ENCODE results near the gene TWNK. TPM values are rescaled to one million over a fixed set of nuclear protein-coding genes. Genes with fewer than 3 reads are reported as not detected.

TWNK gene
- total RNA-seq, 3 donors from 2014 or later: 3.4 to 7.5 (median 5.3) TPM

GRCh38 chr10:101015582-101015973 lies 28.2 kb downstream of the TWNK start:
- H3K36me3 ChIP-seq: no peaks in the 10 kb centered on the region
- no peaks in the 10 kb centered on the region for H3K27me3 ChIP-seq
- DNase-seq (ENCODE audit: low spot score in 2 of 2): no peak
- H3K4me3 ChIP-seq: no peak overlapping the region
- no peaks in the 10 kb centered on the region for H3K9me3 ChIP-seq
- intact Hi-C loops (cut with DNase I; ENCODE audit: low total_unique reads): no loop called here
- H3K4me1 ChIP-seq: peaks cover 3 to 9% of the 10 kb centered on the region in 2 donors
- H3K27ac ChIP-seq: no peak overlapping the region
- no peak for TF ChIP-seq POLR2A (IDR thresholded peaks at IDR 0.05)
- TF ChIP-seq CTCF (IDR thresholded peaks at IDR 0.05): no peak
- TF ChIP-seq POLR2AphosphoS5 (IDR thresholded peaks at IDR 0.05): no peak

- H3K27me3 ChIP-seq: no peaks in the 10 kb centered on the region
- no peaks in the 10 kb centered on the region for H3K36me3 ChIP-seq
- H3K9me3 ChIP-seq: no peaks in the 10 kb centered on the region
- TF ChIP-seq CTCF (IDR thresholded peaks at IDR 0.05): no peak
- no peak overlapping the region for H3K4me3 ChIP-seq
- no peak overlapping the region for H3K27ac ChIP-seq
- no peak for DNase-seq (ENCODE audit: low spot score in 2 of 2)
- intact Hi-C loops (cut with DNase I; ENCODE audit: low total_unique reads): no loop called here
- H3K4me1 ChIP-seq: peaks cover 3 to 9% of the 10 kb centered on the region in 2 donors
Observed at GRCh38 chr10:101016814-101017213, 29.5 kb downstream of the TWNK start.

GRCh38 chr10:101018118-101018599 lies 30.8 kb downstream of the TWNK start:
- DNase-seq (ENCODE audit: low spot score in 2 of 2): no peak
- Histone ChIP-seq H3K36me3 (no peaks in the 10 kb centered on the region), H3K27me3 (no peaks in the 10 kb centered on the region), H3K27ac (peak overlapping the region in 1 of 2 donors; percentile 43), H3K9me3 (no peaks in the 10 kb centered on the region), H3K4me1 (peaks cover 3% of the 10 kb centered on the region in 2 donors), H3K4me3 (no peak overlapping the region)
- intact Hi-C loops (cut with DNase I; ENCODE audit: low total_unique reads): no loop called here
- TF ChIP-seq POLR2AphosphoS5 (IDR thresholded peaks at IDR 0.05) (no peak), CTCF (IDR thresholded peaks at IDR 0.05) (no peak), POLR2A (IDR thresholded peaks at IDR 0.05) (no peak)

DNA sequence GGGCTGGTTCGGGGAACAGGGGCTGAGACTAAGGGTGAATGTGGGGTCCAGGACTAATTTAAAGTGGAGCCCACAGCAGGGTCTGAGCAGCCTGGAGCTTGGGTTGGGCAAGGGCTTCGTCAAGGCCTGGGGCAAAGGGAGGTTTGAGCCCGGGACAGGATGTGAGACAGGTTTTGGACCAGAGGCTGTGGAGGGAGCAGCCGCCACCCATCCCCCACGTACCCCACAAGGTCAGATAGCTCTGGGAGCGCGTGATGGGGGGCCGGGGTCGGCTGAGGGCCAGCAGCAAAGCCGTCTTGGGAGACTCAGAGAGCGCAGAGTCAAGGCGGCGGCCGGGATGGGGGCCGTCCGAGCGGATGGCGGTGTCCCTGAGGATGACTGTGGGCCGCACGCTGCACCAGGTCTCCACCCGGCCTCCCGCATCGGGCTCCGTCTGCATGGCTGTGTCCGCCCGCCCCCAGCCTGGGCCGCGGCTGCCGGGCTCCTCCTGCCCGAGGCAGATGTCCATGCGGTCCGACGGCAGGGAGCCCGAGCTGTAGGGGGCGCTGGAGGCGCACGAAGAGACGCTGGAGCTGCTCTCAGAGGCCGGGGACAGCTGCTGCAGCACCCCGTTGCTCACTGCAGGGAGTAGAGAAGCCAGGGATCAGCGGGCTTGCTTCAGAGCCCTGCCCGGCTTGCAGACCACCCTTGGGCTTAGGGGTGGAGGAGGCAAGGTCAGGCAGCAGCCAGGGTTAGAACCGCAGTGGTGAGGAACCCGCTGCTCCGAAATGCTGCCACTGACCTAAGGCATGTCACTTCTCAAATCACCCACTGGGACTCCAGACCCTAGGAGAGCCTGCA lies 31.5 kb downstream of the TWNK start:
- H3K9me3 ChIP-seq: no peaks in the 10 kb centered on the region
- intact Hi-C loops (cut with DNase I; ENCODE audit: low total_unique reads): no loop called here
- H3K4me3 ChIP-seq: peak overlapping the region in 1 of 3 donors; percentile 40
- no peaks in the 10 kb centered on the region for H3K36me3 ChIP-seq
- no peaks in the 10 kb centered on the region for H3K27me3 ChIP-seq
- TF ChIP-seq POLR2AphosphoS5 (IDR thresholded peaks at IDR 0.05) (no peak), CTCF (IDR thresholded peaks at IDR 0.05) (peak in 2 of 3 donors; percentile 47 to 59)
- peak overlapping the region in 1 of 2 donors; percentile 43 for H3K27ac ChIP-seq
- peaks cover 0 to 3% of the 10 kb centered on the region in 2 donors for H3K4me1 ChIP-seq
- DNase-seq (ENCODE audit: low spot score in 2 of 2): peak in 1 of 2 donors; percentile 68

GRCh38 chr10:101019440-101019703 lies 32.0 kb downstream of the TWNK start:
- H3K4me3 ChIP-seq: no peak overlapping the region
- H3K9me3 ChIP-seq: no peaks in the 10 kb centered on the region
- TF ChIP-seq POLR2A (IDR thresholded peaks at IDR 0.05) (no peak), CTCF (IDR thresholded peaks at IDR 0.05) (no peak), POLR2AphosphoS5 (IDR thresholded peaks at IDR 0.05) (no peak)
- H3K27ac ChIP-seq: no peak overlapping the region
- no peaks in the 10 kb centered on the region for H3K27me3 ChIP-seq
- intact Hi-C loops (cut with DNase I; ENCODE audit: low total_unique reads): no loop called here
- no peak for DNase-seq (ENCODE audit: low spot score in 2 of 2)
- H3K36me3 ChIP-seq: no peaks in the 10 kb centered on the region
- peaks cover 0 to 3% of the 10 kb centered on the region in 2 donors for H3K4me1 ChIP-seq
